ENCODE measurements around the gene CD22. TPM values are rescaled to one million over a fixed set of nuclear protein-coding genes. Genes with fewer than 3 reads are reported as not detected.

The CD22 gene
- polyA plus RNA-seq, 12 donors: 0.34 to 7.6 (median 0.60) TPM; not detected in 2

- no peak for DNase-seq
Measured at GRCh38 chr19:35295792-35296462, 33.1 kb upstream of the CD22 start.

- DNase-seq: no peak
Measured at GRCh38 chr19:35296644-35297514, 32.1 kb upstream of the CD22 start.

GRCh38 chr19:35297515-35297848 lies 31.5 kb upstream of the CD22 start:
- DNase-seq: no peak

GRCh38 chr19:35297922-35298321 lies 31.1 kb upstream of the CD22 start:
- no peak for DNase-seq

- DNase-seq: no peak
Measured at GRCh38 chr19:35298561-35298972, 30.4 kb upstream of the CD22 start.

GRCh38 chr19:35299523-35300338 lies 29.3 kb upstream of the CD22 start:
- DNase-seq: no peak

GRCh38 chr19:35300339-35300649 lies 28.7 kb upstream of the CD22 start:
- DNase-seq: no peak

GRCh38 chr19:35301961-35302360 lies 27.0 kb upstream of the CD22 start:
- DNase-seq: no peak

GRCh38 chr19:35302446-35302845 lies 26.5 kb upstream of the CD22 start:
- DNase-seq: no peak

GRCh38 chr19:35303357-35303915 lies 25.6 kb upstream of the CD22 start:
- no peak for DNase-seq

GRCh38 chr19:35304036-35304435 lies 25.0 kb upstream of the CD22 start:
- no peak for DNase-seq

- no peak for DNase-seq
Measured at GRCh38 chr19:35305181-35305580, 23.8 kb upstream of the CD22 start.

- DNase-seq: no peak
Measured at GRCh38 chr19:35306473-35307246, 22.3 kb upstream of the CD22 start.

GRCh38 chr19:35307931-35308330 lies 21.1 kb upstream of the CD22 start:
- DNase-seq: peak; percentile 41

- DNase-seq: no peak
Measured at GRCh38 chr19:35308910-35309309, 20.1 kb upstream of the CD22 start.

GRCh38 chr19:35309481-35310279 lies 19.3 kb upstream of the CD22 start:
- peak; percentile 47 for DNase-seq

- DNase-seq: no peak
Measured at GRCh38 chr19:35310331-35310730, 18.7 kb upstream of the CD22 start.

- DNase-seq: no peak
Measured at GRCh38 chr19:35310811-35311465, 18.0 kb upstream of the CD22 start.

- no peak for DNase-seq
Measured at GRCh38 chr19:35311901-35312665, 16.9 kb upstream of the CD22 start.
